Kidney (tissue), 14 donors: ENCODE measurements around the gene MINDY4. TPM values are rescaled to one million over a fixed set of nuclear protein-coding genes. Genes with fewer than 3 reads are reported as not detected.
A peak's percentile ranks its signal among the peaks of the same experiment; 100 is the strongest.

Experiments
- DNase-seq, 5 donors: peaks; one replicate each; pipeline ENCODE4 v3.0.0-alpha.2; 2013 to 2020
- FAIRE-seq: peaks from 2 replicates; lab custom pipeline; 2012; peaks lifted over from hg19 to GRCh38; lab: Jason Lieb, UNC
- H3K27ac ChIP-seq, 2 donors: one replicate each; pipeline ENCODE4 v1.7.0; 2013; ENCODE audit warnings: low read depth in 2 of 2, low read length in 2 of 2, inconsistent platforms in 1 of 2
- H3K27me3 ChIP-seq: one replicate; pipeline ENCODE4 v1.7.1; 2013; ENCODE audit warnings: low read length, inconsistent platforms; ENCODE audit not compliant: control insufficient read depth, insufficient read depth
- H3K36me3 ChIP-seq, 3 donors: one replicate each; pipeline versions ENCODE4 v1.7.0 to v1.7.1; 2013; ENCODE audit warnings: low read length in 3 of 3, control low read depth in 1 of 3, inconsistent platforms in 1 of 3; ENCODE audit not compliant: insufficient read depth in 3 of 3, control insufficient read depth in 2 of 3
- H3K4me1 ChIP-seq, 3 donors: one replicate each; pipeline versions ENCODE4 v1.7.0 to v1.7.1; 2013; ENCODE audit warnings: low read length in 3 of 3, inconsistent platforms in 1 of 3, low read depth in 1 of 3; ENCODE audit not compliant: control insufficient read depth in 2 of 3, insufficient read depth in 2 of 3
- H3K4me3 ChIP-seq, 3 donors: one replicate each; pipeline versions ENCODE4 v1.7.0 to v1.8.1; 2013; ENCODE audit warnings: low read length in 3 of 3, control low read depth in 1 of 3, inconsistent platforms in 1 of 3
- H3K9ac ChIP-seq, 3 donors: one replicate each; pipeline versions ENCODE4 v1.7.0 to v1.7.1; 2013; ENCODE audit warnings: low read length in 3 of 3, control low read depth in 1 of 3, inconsistent platforms in 1 of 3
- H3K9me3 ChIP-seq, 3 donors: one replicate each; pipeline versions ENCODE4 v1.7.0 to v1.7.1; 2013; ENCODE audit warnings: low read length in 3 of 3, control low read depth in 1 of 3, inconsistent platforms in 1 of 3; ENCODE audit not compliant: control insufficient read depth in 2 of 3, insufficient read depth in 1 of 3
- intact Hi-C: fragments of 100-400 bp; cut with DNase I; formaldehyde crosslinking; loops from one replicate; pipeline ENCODE4 v1.11.1; 2022
- polyA plus RNA-seq: library from polyadenylated mRNA; stranded (reverse); fragments of 350-450 nt; fragmentation: Illumina TruSeq; extraction: RNeasy Lipid Tissue Mini Kit (QIAGEN cat#74804); gene quantifications from one replicate; pipeline ENCODE4 v1.2.3, GENCODE V29; 2014; ENCODE audit warnings: low read depth, low replicate concordance; ENCODE audit not compliant: insufficient read depth
- total RNA-seq: library from RNA; stranded (reverse); fragmentation: NEBNext Ultra II Directional; extraction: Animal tissue kit (Norgen Biotek cat#: 25700); gene quantifications from one replicate; pipeline ENCODE4 v1.2.1, GENCODE V29; 2021
- TF ChIP-seq, protein P1 (sequence below): IDR thresholded peaks from 3 replicates; pipeline ENCODE4 v1.5.1; 2012; ENCODE audit warnings: mild to moderate bottlenecking, moderate library complexity, borderline replicate concordance; ENCODE audit not compliant: insufficient read depth; ENCODE audit errors: extremely low read depth
- donor health status: control.
- donor health status: control.
- donor health status: control.
- donor health status: control.
- donor health status: control.
- donor health status: DM: yes; HTN: yes; CAD: no.
- donor health status: Normal renal cell carcinoma (clear cell type).

The MINDY4 gene
- total and polyA plus RNA-seq, 2 donors from 2014 or later, result 5.3 to 15.3 TPM

DNA sequence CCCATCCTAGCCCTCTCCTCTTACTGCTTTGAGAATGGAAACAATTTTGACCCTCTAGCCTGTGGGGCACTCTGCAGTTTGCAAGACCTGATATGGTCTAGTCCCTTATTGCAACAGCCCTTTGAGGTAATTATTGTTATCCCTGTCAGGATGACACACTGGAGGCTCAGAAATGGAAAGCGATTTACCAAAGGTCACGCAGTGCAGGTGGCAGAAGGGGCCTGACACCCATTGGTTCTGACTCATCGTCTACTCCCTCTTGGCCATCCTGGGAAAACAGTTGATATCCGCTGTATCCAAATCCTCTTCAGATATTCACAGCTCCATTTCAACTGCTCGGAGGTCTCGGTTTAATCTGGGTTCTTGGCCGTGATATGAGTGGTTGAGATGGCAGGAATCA, 95.7 kb downstream of the MINDY4 start:
- peaks cover 0 to 5% (median 4%) of the 10 kb centered on the region in 3 donors for H3K4me1 ChIP-seq
- DNase-seq (no peak), FAIRE-seq (no peak)
- no peaks in the 10 kb centered on the region for H3K27me3 ChIP-seq
- no peaks in the 10 kb centered on the region for H3K9me3 ChIP-seq
- H3K27ac ChIP-seq, result peak overlapping the region in 1 of 2 donors; percentile 1
- no peak overlapping the region for H3K9ac ChIP-seq
- H3K36me3 ChIP-seq, result no peaks in the 10 kb centered on the region
- TF ChIP-seq, protein P1, sequence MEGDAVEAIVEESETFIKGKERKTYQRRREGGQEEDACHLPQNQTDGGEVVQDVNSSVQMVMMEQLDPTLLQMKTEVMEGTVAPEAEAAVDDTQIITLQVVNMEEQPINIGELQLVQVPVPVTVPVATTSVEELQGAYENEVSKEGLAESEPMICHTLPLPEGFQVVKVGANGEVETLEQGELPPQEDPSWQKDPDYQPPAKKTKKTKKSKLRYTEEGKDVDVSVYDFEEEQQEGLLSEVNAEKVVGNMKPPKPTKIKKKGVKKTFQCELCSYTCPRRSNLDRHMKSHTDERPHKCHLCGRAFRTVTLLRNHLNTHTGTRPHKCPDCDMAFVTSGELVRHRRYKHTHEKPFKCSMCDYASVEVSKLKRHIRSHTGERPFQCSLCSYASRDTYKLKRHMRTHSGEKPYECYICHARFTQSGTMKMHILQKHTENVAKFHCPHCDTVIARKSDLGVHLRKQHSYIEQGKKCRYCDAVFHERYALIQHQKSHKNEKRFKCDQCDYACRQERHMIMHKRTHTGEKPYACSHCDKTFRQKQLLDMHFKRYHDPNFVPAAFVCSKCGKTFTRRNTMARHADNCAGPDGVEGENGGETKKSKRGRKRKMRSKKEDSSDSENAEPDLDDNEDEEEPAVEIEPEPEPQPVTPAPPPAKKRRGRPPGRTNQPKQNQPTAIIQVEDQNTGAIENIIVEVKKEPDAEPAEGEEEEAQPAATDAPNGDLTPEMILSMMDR, result no peak
- intact Hi-C loops, result no loop called here
- H3K4me3 ChIP-seq, result no peak overlapping the region

DNA sequence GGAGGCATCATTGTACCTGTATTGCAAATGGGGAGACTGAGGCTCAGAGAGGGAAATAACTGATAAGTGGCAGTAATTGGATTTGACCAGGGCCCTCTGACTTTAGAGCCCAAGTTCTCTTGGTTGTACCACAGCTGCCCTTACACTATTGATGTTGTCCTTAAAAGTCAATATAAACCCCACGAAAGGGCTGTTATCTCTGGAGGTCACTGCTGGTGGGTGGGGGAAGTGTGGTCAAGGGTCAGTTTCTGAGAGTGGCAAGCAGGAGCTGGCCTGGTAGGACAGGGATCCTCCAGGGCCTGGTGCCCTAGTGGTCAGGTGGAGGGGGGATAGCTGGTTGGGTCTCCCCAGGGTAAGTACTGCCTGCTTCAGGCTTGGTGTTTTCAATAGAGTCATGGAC, 96.3 kb downstream of the MINDY4 start:
- Histone ChIP-seq H3K27me3 (no peaks in the 10 kb centered on the region), H3K27ac (no peak overlapping the region), H3K9ac (no peak overlapping the region), H3K4me3 (no peak overlapping the region), H3K9me3 (no peaks in the 10 kb centered on the region), H3K4me1 (peaks cover 0 to 5% (median 4%) of the 10 kb centered on the region in 3 donors), H3K36me3 (peaks cover 0 to 4% (median 1%) of the 10 kb centered on the region in 3 donors)
- DNase-seq, result no peak
- TF ChIP-seq, protein P1, result no peak
- intact Hi-C loops, result no loop called here
- FAIRE-seq, result no peak

DNA sequence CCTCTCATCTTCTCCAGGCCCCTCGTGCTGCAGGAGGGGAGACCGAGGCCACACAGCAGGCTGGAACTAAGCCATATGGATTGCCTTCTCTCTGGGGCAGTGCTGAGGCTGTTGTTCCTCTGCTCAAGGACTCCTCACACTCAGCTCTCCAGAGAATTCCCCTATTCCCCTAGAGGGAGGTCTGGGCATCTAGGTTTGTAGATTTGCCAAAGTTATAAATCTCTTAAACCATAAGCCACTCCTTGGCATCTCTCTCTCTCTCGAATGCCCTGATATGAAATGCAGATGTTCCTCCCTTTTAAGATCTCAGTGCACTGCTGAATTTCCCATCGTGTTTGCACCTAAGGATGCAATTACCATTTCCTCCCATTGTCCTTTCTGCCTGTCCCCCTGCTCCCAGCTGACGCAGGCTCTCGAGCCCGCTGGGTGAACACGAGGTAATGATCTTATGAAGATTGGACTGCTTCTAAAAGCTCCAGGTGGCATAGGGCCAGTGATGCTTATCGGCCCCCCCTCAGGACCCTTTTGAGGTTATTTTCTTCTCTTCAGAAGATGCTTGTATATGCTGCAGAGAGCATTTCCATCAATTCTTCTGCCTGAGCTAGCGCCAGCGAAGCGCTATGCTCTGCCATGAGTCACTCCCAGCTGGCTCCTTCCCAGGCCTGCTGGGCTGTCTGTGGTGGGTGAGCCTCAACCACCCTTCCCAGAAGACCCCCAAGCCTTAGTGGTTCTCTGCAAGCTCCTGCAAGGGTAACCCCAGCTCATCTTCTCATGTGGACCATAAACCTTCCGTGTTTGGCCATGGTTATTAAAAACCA, 98.8 kb downstream of the MINDY4 start:
- no peak overlapping the region for H3K9ac ChIP-seq
- TF ChIP-seq, protein P1, result no peak
- H3K9me3 ChIP-seq, result peaks cover 0 to 7% (median 0%) of the 10 kb centered on the region in 3 donors
- no peak for FAIRE-seq
- H3K36me3 ChIP-seq, result peaks cover 0 to 9% (median 8%) of the 10 kb centered on the region in 3 donors
- H3K27me3 ChIP-seq, result no peaks in the 10 kb centered on the region
- no peak overlapping the region for H3K27ac ChIP-seq
- no peak overlapping the region for H3K4me3 ChIP-seq
- peaks cover 0 to 4% (median 2%) of the 10 kb centered on the region in 3 donors for H3K4me1 ChIP-seq
- no peak for DNase-seq
- intact Hi-C loops, result no loop called here
